Stimulated activated CD8-positive, alpha-beta memory T cell treated with anti-CD3 and anti-CD28 coated beads, Interleukin-12 subunit alpha, Interleukin-12 subunit beta, amount 100 ng/mL, for 24 hours (primary cell): ENCODE results near the gene AFG1L.
"Not testable (repeated sequence)": the region's sequence is repeated elsewhere in the genome, so short reads cannot be mapped to it uniquely, and the experiment has no call there.

Experiments
- DNase-seq: peaks from one replicate; pipeline ENCODE4 v3.0.0-alpha.2; 2020; ENCODE audit errors: extremely low read depth

The AFG1L gene

DNA sequence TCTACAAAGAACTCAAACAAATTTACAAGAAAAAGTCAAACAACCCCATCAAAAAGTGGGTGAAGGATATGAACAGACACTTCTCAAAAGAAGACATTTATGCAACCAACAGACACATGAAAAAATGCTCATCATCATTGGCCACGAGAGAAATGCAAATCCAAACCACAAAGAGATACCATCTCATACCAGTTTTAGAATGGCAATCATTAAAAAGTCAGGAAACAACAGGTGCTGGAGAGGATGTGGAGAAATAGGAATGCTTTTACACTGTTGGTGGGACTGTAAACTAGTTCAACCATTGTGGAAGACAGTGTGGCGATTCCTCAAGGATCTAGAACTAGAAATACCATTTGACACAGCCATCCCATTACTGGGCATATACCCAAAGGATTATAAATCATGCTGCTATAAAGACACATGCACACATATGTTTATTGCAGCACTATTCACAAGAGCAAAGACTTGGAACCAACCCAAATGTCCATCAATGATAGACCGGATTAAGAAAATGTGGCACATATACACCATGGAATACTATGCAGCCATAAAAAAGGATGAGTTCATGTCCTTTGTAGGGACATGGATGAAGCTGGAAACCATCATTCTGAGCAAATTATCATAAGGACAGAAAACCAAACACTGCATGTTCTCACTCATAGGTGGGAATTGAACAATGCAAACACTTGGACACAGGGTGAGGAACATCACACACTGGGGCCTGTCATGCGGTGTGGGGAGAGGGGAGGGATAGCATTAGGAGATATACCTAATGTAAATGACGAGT, 121.4 kb downstream of the AFG1L start:
- DNase-seq, result not testable (repeated sequence)

DNA sequence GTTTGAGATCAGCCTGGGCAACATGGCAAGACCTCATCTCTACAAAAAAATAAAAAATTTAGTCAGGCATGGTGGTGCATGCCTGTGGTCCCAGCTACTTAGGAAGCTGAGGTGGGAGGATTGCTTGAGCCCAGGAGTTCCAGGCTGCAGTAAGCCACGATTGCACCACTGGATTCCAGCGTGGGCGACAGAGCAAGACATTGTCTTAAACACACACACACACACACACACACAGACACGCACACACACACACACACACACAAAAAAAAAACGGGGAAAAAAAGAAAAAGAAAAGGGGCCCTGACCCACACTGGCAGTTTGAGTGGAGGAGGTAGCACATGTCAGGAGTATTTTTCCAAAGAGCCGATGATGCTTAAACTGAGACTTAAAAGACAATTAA, 122.2 kb downstream of the AFG1L start:
- DNase-seq, result no peak

DNA sequence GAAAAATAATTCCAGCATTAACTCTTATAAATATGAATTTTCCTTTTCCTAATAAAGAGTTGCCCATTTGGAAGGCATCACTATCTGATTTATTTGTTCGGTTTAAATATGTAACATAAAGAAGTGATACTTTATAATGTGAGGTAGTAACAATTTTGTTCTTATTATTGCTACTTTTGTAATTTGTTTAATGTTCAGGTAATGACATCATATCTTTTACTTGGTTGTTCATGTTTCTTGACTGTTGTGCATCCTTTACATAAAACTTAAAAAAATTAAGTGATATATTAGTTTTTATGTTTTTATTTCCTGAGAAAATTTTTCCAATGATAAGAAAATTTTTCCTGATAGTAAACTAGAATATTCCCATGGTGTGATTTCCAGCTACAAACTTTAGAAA, 124.6 kb downstream of the AFG1L start:
- DNase-seq, result no peak

DNA sequence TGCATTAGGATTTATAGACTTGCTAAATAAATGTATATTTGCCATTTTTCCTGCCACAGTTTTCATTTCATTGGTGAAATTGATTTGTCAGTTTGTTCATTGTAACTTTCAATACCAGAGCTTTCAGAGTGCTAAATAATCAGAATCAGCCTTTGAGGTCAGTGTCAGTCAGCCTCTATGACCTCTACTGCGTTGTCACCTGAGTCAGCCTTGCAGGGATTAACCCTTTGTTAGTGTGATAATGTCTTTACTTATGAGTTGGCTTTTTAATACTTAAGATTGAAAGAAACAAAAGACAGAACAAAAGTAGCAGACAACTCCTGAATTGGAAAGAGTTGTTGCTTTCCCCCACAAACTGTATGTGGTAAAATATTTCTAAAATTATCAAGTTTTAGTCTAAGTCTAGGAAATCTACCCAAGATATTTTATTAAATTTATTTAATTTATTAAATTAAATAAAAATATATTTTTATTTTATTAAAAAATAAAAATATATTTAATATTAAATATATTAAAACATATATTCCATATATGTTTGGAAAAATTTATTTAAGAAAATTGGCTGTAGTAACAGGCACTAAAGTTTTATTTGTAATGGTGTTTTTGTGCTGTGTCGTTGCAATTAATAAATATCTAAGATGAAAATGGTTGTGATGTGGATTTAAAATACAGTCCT, 125.2 kb downstream of the AFG1L start:
- no peak for DNase-seq

DNA sequence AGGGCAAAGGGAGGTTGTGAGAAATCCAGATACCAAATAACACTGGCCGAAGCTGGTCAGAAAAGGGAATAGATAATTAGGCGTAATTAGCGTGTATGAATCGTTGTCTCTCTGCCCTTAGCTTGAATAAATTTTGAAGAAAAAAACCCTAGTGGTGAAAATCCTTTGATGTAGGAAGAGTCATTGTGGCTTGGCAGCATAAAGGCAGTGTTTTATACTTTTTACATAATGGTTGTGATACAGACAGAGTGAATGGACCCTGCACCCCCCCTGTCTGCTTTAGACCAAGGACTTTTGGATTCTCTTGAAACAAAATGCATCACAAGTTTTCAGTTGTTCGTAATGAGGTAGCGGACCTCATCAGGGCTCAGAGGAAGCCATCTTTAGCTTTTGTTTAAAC, 126.5 kb downstream of the AFG1L start:
- no peak for DNase-seq

DNA sequence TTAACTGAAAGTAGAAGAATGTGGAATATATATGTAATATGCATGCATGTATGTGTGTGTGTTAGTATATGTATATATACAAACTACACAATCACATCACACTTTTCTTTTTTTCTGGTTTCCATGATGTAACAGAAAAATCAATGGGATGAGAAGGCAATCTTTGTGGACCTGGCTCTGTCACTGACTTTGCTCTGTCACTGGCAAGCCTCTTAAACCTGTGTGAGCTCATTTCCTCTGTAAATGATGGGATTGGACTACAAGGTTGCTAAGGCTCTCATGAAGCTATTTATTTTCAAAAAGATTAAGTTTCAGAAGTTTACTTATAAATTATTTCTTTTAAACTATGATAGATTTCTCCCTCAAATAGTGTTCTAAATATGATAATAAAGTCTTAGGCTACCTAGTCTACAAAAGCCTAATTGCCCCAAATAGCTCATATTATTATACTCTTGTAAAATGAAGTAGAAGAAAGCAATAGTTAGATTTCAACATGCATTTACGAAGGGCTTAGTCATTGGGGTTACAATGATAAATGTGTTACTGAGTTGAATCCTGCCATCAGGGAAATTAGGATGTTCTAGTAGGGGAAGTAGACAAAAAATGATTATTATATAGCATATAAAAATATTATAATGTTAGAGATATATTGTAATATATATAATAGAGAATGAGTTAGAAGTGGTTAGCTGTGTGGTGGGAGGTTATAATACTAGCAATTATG, 129.3 kb downstream of the AFG1L start:
- no peak for DNase-seq

DNA sequence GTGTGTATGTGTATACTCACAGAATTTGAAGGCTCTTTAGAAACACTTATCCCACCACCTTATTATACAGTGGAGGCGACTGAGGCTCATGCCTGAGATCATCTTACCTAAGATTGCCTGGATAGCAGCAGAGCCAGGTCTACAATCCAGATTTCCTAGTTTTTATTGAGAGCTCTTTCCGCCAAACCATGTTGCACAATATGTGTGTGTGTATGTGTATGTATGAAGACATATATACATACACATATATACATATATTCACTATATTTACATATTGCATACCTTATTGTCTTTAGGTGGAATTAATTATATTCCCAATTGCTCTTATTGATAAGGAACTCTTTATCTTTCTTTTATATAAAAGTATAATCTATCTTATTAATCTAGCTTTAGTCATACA, 130.6 kb downstream of the AFG1L start:
- no peak for DNase-seq

DNA sequence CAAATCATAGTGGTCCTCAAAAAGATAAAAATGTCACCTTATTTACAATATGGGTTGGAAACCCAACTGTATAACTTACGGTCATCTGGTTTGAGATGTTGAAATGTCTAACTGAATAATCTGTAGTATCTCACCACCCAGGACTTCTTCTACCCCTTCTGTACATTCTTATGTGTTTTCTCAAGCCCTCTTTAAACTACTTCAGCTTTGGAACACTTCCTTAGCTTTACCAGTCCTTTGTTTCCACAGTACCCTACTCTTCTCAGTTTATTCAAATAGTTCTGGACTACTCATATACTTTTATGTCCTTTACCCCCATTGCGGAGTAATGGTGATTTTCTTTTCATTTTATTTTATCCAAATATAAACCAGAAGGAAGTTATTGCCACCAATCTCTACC, 137.3 kb downstream of the AFG1L start:
- no peak for DNase-seq

DNA sequence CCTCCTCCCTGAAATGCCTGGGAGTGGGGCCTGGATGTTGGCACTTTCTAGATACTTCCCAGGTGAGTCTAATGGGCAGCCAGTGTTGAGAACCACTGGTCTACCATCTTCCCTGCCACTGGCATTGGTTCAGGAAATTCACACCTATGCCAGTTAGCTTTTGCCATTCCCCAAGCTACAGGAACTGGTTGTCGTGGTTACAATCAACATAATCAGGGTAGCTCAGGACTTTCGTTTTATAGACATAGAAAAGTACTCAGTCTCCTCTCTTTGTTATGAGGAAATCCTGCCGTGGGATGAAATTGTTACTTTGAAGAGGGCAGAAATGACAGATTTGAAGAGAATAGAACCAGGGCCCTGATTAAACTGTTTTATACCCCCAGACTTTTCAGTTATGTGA, 137.9 kb downstream of the AFG1L start:
- DNase-seq, result no peak

DNA sequence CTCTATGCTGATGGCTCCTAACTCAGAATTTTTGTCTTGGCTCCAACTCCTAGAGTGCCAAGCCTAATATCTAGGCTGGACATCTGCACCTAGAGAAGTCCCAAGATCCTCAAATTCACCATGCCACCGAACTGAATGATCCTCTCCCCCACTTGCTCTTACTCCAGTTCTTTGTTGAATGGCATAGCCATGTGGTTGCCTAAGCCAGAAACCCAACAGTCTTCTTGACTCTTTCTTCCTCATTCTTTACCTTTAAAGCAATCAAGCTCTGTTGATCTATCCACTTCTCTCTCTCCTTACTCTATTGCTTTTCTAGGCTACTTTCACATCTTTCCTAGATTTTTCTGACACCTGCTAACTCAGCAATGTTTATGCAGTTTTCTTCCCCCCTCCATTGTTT, 139.4 kb downstream of the AFG1L start:
- no peak for DNase-seq

DNA sequence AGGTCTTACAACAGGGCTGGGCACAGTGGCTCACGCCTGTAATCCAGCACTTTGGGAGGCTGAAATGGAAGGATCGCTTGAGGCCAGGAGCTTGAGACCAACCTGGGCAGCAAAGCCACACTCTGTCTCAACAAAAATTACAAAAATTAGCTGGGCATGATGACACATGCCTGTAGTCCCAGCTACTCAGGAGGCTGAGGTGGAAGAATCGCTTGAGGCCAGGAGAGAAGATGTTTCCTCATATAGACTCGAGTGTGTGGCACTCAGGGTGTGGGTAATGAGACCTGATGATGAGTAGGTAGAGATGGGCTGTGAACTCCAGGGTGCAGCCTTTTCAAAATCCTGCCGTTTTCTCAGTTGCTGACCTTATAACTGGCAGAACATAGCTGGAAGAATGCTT, 140.5 kb downstream of the AFG1L start:
- no peak for DNase-seq

DNA sequence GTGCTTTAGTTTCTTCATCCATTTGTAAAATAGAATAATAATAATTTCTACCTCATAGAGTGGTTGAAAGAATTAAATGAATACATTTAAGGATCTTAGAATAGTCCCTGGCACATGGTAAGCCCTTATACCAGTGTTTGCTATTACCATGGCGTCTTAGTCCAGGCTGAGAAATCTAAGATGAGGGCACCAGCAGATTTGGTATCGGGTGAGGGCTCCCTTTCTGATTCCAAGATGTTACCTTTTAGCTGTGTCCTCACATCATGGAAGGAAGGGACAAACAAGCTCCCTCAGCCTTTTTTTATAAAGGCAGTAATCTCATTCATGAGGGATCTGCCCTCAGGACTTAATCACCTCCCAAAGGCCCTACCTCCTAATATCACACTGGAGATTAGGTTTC, 141.9 kb downstream of the AFG1L start:
- DNase-seq, result no peak

DNA sequence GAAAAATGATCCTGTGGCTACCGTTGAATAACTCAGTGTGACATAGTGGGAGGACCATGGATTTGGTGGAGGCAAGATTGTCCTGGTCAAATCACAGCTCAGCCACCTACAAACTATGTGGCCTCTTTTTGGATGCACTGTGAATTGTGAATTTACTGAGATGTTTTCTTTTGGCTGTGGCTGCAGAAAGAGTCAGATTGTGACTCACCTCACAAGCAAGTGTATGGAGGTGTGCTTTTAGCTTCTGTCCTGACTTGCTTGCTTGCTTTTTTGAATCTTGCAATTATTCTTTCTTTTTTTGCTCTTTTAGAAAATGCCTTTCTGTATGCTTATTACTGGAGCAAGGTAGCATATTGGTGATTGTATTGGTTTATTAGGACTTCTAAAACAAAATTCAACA, 143.0 kb downstream of the AFG1L start:
- no peak for DNase-seq

DNA sequence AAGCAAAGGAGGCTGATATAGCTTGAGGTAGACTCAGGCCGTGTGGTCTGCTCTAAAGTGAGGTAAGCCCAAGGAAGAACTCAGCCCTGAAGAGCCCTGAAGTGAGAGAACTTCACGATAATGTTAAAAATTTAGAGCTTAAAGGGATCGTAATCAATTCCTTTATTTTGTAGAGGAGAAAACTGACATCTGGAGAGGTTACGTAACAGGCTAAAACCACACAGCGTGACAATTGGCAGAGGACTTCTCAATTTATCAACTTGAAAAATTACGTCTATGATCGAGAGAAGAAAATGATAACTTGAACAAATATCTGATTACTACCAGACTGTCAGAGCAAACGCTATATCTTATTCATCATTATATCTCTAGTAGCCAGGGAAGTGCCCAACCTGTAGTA, 144.1 kb downstream of the AFG1L start:
- no peak for DNase-seq

DNA sequence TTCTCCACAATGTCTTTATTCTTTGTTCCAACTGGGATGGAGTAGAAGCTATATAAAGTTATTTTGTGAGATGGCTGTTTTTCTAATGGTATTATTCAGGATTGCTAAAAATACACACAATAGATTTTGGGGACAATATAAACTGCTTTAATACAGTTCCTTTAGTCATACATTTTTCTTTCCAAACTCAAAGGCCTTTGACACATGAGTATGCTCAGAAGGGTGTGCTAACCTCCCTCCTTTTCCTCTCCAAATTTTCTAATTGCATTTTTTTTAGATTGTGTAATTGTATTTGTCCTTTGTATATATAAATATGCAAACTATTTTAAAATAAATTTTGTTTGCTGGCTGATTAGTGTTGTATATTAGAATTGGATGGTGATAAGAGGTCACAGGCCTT, 146.3 kb downstream of the AFG1L start:
- no peak for DNase-seq

DNA sequence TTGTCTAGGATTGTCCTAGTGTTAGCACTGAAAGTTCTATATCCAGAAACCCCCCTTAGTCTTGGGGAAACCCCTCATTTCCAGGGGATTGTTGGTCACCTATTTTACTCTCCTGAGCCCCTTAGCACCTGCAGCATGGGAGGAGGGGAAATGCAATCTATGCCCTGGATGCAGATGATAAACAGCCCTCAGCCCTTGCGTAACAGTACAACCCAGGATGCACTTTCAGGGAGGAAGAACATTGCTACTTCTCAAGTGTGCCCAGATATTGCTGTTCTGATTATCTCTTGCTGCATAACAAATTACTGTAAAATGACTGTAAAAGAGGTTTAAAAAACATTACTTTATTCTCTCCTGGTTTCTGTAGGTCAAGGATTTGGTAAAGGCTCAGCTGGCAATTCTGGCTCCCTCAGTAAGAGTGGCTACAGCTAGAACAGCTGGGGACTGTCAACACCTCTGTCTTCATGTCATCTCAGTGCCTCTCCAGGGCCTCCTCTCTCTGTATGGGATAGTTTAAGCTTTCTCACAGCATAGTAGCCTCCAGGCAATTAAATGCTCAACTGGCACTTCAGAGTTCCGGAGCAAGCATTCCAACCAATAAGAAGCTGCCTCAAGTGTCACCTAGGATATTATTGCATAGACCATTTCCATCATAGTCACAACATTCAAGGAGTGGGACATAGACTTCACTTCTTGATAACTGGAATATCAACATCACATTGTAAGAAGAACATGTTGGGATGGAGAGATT, 148.1 kb downstream of the AFG1L start:
- DNase-seq, result no peak

DNA sequence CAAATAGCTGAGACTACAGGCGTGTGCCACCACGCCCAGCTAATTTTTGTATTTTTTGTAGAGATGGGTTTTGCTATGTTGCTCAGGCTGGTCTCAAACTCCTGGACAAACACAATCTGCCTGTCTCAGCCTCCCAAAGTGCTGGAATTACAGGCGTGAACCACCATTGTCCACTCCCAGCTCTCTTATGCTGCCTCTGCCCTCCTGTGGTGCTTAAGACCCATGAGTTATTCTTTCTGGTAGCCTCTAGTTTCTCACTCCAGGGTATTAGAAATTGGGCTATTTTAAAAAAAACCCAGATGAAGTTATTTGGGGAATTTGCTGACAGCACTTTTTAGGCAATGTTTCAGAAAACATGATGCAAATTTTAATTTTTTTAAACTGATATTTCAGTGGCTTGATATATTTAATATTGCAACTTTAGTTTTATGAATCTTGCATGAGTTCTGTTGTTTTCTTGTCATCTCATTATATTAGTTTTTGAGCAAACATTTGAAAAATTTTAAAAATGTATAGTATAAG, 151.8 kb downstream of the AFG1L start:
- DNase-seq, result no peak

DNA sequence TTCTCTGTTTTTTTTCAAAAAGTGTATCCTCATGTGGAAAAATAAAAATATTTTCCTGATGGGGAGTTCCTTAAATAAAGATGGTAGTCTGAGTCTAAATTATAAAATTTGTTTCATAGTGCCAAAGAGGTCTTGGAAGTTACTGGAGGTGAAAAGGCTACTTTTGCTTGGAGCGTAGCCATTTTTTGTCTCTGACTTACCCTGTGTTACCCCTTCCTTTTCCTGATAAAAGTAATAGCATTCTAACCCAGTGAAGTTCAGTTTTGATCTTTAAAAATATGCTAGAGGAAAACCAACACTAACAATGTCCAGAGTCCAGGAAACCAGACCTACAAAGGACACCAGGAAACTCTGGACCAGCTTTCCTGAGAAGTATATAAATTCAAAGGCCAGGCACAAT, 153.6 kb downstream of the AFG1L start:
- no peak for DNase-seq

DNA sequence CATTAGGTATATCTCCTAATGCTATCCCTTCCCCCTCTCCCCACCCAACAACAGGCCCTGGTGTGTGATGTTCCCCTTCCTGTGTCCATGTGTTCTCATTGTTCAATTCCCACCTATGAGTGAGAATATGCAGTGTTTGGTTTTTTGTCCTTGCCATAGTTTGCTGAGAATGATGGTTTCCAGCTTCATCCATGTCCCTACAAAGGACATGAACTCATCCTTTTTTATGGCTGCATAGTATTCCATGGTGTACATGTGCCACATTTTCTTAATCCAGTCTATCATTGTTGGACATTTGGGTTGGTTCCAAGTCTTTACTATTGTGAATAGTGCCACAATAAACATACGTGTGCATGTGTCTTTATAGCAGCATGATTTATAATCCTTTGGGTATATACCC, 154.9 kb downstream of the AFG1L start:
- not testable (repeated sequence) for DNase-seq

DNA sequence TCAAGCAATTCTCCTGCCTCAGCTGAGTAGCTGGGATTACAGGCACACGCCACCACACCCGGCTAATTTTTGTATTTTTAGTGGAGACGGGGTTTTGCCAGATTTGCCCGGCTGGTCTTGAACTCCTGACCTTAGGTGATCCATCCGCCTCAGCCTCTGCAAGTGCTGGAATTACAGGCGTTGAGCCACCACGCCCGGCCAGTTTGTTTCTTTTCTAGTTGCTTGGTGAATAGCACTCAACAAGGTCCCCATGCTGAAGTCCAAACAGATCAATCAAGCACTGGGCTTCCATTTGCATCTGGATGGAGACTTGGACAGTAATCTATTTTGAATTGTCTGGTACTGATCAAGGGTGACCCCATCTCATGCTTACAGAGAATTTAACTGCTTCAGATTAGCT, 157.0 kb downstream of the AFG1L start:
- DNase-seq, result no peak

DNA sequence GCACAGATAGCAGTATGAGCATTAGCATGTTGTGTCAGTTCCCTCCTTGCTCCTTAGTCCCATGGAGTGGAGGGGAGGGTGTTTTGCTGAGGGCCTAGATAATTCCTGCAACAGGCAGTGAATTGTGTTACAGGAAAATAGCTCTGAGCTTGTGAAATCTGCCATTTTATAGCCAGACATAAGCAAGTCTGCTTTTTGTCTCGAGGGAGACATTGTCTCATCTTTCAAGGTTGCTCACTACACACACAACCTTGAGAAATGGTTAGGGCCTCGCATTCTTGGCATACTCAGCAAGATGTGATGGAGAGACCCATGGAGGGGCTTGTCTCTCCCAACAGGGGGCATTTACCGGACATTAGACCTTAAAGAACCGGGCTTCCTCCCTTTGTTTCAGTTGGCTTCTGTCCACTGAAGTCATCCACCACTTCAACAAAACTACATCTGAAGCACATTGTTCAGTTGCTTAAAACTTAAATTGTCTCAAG, 157.9 kb downstream of the AFG1L start:
- DNase-seq, result no peak
